NK-92 treated with Interleukin-12 subunit alpha and Interleukin-12 subunit beta, amount 100 ng/mL, for 24 hours (cell line): ENCODE data around the gene RGS3.

Source experiments
- DNase-seq: peaks from one replicate; lab custom pipeline; 2025; lab: John Stamatoyannopoulos, UW

RGS3 gene

DNA sequence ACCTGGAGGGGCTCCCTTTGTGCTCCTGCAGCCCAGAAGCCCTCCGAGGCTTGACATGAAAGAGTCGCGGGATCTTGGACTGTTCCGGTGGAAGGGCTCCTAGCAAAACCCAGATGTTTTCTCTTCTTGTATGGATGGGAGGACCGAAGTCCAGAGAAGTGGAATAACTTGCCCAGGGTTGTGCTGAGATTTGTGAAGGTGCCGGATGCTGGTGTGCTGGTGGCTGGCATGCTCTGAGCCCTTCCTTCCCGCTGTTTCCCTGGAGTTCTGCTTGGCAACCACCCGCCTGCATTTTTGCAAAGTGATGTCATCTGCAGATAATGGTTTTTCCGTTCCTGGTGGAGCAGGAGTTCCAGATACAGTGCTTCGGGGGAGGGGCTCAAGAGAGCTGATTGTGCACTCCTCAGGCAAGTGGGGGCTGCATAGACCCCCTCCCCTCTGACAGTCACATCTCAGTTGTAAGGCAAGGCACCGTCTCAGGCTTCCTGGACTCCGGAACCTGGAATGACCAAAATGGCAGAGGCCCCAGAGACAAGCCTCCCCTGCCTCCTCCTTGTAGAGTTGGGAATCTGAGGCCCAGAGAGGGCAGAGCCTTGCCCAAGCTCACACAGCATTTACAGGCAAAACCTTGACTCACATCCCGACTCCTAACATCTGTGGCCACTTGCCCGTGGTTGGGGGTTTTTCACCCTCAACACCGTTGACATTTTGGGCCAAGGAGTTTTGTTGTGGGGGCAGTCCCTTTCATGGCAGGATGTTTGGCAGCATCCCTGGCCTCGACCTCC, 157.0 kb downstream of the RGS3 start:
- DNase-seq, result no peak

- no peak for DNase-seq
These were observed 157.8 kb downstream of the RGS3 start for GRCh38 chr9:113621309-113621791.

DNA sequence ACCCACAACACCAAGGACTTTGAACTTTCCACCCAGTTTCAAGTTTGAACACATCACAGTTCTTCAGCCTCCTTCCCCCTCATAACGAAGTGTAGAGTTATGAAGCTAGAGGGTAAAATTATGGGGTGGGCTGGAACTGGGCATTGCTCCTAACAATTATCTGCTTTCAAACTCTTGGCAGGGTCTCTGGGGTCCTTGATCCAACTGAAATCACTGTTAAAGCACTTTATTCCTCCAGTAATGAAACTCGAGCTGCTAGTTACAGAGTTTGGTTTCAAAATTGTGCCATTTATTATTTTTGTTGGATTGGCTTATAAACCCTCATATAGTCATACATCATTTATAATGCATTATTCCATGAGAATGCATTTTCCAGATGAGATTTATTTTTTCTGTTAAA, 158.5 kb downstream of the RGS3 start:
- no peak for DNase-seq

- DNase-seq, result no peak
These were observed 159.3 kb downstream of the RGS3 start for GRCh38 chr9:113622600-113623400.

GRCh38 chr9:113623851-113624485, 160.4 kb downstream of the RGS3 start:
- DNase-seq, result no peak

DNA sequence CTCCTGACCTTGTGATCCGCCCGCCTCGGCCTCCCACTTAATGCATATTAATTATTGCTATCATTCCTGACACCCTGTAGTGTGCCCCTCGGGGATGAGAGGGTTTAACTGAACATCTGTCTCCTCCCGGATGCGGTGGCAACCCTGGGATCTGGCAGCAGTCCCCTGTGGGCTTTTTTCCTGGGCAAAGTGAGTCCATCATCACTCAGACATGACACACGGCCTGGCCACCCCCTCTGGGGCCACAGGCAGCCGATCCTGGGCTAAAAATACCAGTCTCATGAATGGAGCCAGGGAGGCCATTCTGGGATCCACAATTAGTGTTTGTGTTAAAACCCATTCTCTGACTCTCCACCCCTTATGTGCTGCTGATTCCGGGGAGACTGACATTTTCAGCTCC, 161.2 kb downstream of the RGS3 start:
- no peak for DNase-seq

GRCh38 chr9:113625486-113625885, 162.0 kb downstream of the RGS3 start:
- no peak for DNase-seq

DNA sequence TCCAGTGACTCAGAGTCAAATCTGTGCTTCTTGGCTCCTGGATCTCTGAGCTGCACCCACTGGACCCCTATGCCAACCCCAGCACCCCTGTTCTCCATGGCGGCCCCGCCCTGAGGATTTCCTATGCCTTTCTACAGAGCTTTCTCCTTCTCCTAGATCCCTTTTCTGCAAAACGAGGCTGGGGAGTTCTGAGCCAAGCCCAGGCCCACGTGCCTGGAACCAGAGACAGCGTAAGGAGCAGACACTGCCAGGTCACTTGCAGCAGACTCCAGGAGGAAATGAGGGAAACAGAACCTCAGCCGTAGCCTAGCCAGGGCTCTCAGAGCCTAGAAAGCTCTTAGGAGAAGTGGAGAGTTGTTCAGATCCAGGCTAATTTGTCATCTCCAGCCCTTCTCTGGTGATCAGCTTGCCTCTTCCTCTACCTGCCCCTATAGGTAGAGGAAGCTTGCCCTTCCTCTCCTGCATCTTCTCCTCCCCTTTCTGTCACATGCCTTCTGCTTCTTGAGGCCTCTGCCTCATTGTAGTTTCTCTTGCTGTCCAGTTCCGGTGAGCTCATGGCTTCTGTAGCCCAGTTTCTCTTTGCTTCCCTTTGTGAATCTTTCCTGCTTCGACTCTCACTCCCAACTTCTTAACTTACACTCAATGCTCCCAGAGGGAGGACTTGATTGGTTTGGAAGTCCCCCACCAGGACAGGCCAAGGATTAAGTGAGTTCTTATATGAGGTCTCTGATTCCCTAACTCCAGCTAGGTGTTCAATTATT, 163.4 kb downstream of the RGS3 start:
- DNase-seq, result no peak

GRCh38 chr9:113628621-113629020, 165.1 kb downstream of the RGS3 start:
- no peak for DNase-seq

DNA sequence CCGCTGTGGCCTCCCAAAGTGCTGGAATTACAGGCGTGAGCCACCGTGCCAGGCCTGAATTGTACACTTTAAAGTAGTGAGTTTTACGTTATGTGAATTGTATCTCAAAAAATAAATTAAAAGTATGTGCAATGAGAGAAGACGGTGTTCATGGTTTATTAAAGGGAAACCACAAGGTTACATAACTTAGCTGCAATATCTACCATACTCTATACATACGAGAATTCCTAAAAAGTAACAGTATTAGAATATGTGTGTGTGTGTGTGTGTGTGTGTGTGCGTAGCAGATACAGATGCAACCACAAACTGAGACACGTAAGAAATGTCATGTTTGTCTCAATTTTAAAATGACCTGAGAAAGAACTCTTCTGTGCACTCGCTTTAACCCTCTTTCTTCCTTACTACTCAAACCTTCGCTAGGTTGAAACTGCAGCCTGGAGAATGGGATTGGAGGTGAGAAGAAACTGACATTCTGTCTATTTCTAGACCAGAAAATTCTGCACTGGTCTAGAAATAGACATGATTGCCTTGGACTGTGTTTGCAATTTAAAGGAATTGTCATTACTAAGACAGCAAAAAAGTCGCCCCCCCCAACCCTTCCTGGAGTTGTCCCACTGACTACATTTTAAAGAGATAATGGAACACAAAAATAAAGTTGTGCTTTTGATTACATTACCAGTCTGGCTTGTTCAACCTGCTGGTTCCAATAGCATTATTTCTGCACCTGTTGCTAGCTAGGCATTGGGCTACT, 167.0 kb downstream of the RGS3 start:
- no peak for DNase-seq

- DNase-seq, result no peak
These were observed 167.7 kb downstream of the RGS3 start for GRCh38 chr9:113631137-113631765.

GRCh38 chr9:113631871-113632665, 168.5 kb downstream of the RGS3 start:
- no peak for DNase-seq

- peak; percentile 51 for DNase-seq
These were observed 169.5 kb downstream of the RGS3 start for GRCh38 chr9:113632776-113633590.

GRCh38 chr9:113633782-113634595, 170.5 kb downstream of the RGS3 start:
- no peak for DNase-seq

DNA sequence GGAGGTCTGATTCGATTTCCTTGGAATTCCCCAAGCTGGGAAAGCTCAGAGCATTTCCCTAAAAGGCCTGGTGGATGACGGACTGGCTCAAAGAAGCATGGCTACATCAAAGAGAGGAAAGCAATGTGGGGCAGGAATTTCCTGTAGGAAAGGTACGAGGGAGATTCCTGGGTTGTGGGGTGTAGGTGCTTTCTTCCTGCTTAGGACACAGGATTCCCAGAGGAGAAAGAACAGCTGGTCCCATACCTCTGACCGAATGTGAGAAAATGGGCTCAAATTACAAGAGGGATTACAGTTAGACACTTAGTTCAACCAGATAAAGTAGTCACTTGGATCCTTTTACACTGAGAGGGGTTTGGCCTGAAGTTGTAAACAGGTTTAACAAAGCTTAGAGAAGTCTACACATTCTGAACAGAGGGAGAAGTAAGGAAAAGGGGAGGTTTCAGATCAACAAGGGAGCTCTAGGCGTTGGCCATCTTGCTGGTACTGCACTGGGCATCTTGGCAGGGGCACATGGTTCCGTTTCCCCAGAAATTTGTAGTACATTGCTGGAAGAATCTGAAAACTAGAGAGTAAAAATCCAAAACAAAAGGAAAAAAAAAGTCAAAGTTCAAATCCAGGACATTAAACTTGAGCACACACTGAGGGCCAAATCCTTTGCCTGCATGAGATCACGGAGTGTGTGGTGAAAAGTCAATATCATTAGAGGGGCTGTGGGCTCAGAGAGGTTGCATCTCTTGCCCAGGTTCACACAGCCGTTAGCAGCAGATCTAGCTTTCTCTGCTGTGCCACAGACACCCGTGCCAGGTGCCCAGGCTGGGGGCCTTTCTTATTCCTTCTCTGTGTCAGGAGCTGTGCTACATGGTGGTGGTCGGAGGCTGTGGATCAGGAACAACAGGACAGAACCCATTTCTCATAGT, 171.3 kb downstream of the RGS3 start:
- DNase-seq, result no peak

DNA sequence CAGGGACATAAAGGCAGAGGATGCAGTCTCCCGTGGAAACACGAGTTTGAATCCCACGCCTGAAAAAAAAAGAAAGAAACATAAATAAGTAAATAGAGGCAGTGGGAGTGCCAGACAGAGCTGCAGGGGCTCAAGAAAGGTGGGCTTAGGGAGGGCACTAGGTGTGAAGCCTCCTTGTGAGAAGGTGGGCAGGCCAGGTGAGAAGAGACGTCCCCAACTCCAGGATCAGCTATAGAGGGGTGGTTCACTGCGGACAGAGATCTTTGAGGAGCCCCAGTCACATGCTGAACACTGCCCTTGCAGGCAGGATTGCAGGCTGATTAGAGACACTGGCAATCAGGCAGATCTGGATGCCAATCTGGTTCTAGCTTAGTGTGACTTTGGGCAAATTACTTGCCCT, 172.1 kb downstream of the RGS3 start:
- DNase-seq, result no peak

GRCh38 chr9:113636165-113636564, 172.6 kb downstream of the RGS3 start:
- no peak for DNase-seq
